ENCODE results near the gene HOXA2.

The HOXA2 gene

GRCh38 chr7:27124902-27125689, 22.6 kb upstream of the HOXA2 start:
- no peak for DNase-seq

GRCh38 chr7:27124096-27124901, 21.8 kb upstream of the HOXA2 start:
- peak; percentile 5 for DNase-seq

DNA sequence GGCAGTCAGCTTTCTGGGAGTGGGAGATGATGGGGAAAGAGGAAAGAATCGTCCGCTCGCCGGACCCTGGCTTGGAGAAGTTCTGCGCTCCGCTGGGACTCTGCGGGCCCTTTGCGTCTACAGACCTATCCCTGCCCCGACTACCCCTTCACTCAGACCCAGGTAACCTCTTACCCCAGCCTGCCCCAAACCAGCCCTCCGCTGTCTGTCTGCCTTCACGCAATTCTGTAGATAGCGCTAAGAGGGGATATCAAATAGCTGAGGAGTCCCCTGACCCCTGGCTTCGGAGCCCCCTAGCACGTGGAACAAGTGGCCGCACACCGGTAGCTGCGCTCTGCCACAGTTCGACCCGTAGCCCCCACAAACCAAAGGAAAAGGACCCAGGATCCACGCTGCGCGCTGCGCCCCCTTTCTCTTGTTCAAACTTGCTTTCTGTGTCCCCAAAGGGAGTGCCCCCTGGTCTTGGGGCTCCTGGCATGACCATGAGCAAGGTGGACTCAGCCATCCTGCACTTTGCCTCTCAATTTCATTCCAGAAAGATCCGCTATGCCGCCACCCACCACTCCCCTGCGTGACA, 21.1 kb upstream of the HOXA2 start:
- no peak for DNase-seq

DNA sequence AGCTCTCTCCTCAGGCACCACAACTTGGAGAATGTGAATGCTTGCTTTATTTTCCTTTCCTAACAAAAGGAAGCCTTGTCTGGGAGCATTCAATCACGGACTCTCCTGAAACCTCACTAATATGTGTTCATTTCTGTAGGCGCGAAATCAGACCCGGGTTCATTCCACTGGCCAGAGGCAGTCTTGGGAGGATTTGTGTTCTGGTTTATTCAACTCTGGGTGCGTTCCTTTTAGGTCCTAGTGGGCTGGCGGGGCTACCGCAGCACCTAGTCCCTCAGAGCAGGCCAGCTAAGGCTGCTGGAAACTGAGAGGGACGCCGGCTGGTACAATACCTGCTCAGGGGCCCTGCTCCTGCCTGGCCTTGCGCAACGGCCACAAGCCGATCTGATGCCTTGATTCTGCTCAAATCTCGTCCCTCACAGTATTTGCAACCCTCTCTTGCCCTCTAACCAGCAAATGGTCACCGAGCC, 20.6 kb upstream of the HOXA2 start:
- DNase-seq = no peak

DNA sequence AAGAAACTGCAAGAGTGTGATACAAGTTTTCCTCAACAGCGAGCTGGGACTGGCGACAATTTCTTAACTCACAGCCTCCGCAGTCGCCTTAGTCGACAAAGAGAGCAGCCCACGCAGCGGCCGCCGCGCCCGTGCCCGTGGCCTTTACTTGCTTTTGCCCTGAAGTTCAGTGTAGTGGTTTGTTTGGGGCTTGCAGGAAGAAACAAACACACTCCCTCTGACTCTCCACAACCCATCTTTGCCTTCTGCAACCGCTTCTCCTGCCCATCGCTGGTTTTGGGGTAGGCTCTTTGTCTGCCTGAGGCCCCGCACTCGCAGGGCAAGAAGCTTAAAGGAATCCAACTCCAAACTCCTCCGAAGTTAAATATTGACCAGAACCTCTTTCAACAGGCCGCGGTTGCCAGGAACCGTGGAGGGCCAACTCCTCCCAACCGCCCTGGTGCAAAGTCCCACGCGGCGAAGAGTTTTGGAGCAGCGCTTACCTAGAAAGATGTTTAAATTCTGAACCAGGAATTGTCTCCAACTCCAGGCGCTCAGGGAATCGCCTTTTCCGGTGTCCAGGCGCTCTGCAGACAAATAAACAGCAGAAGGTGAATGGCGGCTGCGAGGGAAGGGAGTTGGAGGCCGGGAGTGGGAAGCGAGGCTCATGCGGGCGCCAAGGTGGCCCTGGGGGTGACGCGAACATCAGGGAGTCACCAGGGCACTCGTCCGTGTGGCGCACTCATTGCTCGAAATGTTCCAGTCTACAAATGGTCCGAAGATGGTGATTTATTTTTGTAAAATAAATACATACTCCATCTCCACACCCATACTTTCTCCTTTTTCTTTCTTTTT, 19.8 kb upstream of the HOXA2 start:
- no peak for DNase-seq

GRCh38 chr7:27121684-27122076, 19.2 kb upstream of the HOXA2 start:
- no peak for DNase-seq

DNA sequence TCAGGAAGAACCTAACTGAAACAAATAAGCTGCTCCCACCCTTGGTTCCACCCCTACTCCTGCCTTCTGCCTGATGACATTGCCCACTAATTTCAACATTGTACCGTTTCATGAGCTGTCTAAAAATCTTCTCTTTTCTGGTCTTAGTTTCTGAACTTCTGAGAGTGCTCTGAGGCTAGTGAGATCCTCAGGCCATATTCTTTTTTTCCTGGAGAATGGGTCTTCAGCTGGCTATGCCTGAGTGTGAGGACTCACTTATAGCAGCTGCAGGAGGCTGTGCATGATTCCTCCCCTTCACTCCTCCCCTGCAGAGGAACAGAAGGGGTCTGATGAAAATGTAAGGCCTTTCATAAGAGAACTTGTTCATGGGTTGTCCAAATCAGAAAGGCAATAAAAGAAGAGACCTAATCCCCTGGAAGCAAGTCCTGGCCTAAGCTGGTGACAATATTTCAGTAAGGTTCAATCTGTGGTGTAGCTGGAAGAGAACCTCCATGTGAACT, 17.0 kb upstream of the HOXA2 start:
- no peak for DNase-seq

GRCh38 chr7:27118580-27118979, 16.1 kb upstream of the HOXA2 start:
- no peak for DNase-seq

DNA sequence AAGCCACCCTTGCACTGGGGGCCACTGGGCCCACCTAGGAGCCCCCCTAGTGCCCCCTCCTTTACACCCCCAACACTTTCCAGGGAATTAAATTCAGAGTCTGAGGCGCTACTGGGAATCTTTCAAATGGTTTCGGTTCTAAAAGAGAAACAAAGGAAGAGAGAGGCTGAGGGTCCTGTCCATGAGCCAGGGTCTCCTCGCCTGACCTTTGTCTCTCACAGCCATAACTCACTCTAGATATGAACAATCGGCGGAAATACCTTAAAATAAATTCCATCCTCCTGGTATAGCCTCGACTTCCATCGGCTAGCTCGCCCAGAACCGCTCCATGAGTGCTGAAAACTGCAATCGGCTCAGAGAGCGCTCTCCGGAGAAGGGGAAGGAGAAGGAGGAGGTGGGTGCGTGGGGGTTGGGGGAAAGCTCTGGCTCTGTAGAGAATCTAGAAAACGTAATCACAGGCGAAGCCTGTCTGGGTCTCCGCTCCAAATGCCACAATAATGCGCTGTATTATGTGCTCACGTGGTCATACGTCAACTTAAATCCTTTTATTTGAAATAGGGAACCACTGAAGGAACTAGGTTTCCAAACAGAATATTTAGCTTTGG, 15.5 kb upstream of the HOXA2 start:
- DNase-seq = no peak

DNA sequence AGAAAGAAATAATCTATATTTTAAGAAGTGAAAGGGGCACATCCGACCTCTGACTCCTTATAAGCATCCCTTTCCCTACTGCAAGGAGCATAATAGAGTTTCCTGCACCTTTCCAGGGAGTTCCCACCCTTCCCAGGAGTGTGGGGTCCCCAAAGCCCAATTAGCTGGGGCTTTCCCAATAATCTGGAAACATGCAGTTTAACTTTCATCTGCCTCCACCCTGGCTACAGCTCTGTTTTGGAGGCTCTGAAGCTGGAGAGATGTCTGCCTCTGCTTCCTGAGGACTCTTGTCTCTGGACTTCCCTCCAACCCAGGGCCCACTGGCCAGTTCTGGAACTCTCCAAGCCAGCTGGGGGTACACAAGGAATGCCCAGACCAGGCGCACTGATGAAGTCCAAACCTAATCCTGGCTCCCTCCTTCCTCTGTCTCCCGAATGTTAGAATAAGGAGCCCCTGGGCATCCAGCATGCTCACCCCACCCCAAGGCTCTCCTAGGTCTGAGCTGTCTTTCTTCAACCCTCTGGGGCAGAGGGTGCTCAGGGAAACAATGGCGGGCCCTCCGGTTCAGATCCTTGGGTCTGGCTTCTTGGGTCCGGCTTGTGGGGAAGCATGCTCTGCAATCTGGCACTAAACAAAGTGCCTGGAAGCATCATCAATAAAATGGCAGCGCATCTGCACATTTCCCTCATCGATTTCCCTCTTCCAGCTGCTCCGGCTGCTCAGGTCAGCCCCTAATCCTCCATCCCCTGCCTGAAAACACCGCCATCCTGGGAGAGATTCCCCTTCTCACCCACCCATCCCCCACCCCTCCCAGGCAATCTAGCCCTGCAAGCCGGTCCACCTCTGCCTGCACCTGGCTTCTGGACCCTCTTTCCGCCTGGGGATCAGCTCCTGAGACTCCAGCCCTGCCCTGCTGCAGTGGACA, 14.7 kb upstream of the HOXA2 start:
- DNase-seq = no peak

GRCh38 chr7:27116031-27116961, 13.8 kb upstream of the HOXA2 start:
- no peak for DNase-seq

- DNase-seq = no peak
Observed at GRCh38 chr7:27115221-27116026, 12.9 kb upstream of the HOXA2 start.

DNA sequence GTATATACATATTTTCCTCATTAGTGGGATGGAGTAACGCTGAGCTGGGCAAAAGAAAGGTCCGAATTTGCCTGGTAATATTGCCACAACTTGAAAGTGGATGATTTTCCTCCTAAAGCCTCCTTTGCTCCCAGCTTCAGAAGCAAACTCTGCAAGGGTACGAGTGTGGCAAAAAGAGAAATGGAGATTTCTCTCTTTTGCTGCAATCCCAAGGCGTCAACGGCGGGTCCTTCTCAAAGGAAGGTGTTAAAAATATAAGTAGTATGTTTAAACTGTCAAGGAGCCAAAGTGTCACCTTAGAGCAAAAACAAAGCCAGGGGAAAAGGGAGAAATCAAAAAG, 12.4 kb upstream of the HOXA2 start:
- no peak for DNase-seq

DNA sequence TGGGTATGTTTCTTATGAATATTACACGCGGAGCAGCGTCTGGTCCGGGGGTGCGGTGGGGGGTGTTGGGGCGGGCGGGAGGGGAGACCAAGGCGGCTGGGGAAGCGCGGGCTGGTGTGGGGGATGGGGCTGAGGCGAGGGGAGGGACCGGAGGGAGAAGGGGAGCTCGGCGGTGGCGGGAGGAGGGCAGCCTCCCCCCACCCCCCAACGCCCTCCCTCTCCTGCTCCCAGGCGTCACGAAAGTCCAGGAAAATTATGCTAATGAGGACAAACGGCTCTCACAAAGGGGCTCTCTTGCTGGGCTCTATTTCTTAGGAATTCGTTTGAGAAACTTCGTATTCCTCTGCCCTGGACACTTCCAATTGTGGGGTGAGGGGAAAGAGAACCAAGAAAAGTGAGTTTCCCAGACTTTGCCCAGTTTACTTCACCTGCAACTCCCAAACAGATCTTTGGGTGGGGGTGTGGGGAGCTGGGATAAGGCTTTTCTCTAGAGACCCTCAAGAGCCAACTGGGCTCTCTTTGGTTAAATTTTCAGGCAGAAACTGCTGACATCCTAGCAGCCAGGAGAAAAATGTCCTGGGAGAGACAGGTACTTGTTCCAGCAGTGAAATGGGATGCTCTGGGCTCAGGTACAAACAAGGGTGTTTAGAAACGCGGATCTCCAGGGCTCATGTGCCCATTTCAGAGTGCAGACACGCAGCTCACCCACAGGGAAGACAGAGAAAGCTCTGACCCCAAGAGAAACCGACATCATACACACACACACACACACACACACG, 11.7 kb upstream of the HOXA2 start:
- DNase-seq = no peak

- no peak for DNase-seq
Observed at GRCh38 chr7:27112955-27113949, 10.8 kb upstream of the HOXA2 start.

DNA sequence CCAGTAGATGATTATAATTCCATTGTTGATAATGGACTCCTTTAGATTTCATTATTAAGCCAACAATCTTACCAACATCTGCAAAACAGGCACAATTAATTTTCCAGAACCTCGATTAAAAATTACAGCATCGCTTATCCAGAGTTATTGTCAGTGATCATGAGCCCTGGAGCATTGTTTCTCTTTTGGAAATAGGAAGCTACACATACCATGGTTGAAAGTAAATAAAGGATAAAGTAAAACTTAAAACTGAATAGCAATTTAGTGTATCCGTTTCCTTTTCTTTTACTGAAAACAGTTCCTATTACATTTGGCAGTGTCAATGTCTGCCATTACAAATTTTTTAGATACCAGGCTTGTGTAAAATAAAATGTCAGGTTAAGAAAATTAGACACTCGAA, 9.9 kb upstream of the HOXA2 start:
- no peak for DNase-seq

GRCh38 chr7:27111751-27112277, 9.3 kb upstream of the HOXA2 start:
- DNase-seq = no peak

All from activated CD8-positive, alpha-beta memory T cell treated with anti-CD3 and anti-CD28 coated beads for 24 hours (primary cell).